22Rv1 (cell line): ENCODE results near the gene KCNQ1OT1.

ENCODE experiments used
- H3K27ac ChIP-seq: fragments of 450-650 bp; 2 replicates; pipeline ENCODE4 v1.5.1; 2017
- ZFX ChIP-seq: fragments of 450-650 bp; IDR thresholded peaks from 2 replicates; pipeline ENCODE4 v1.6.1; 2017; ENCODE audit warnings: antibody characterized with exemption, borderline replicate concordance
- TF ChIP-seq, protein P1 (sequence below): fragments of 450-650 bp; IDR thresholded peaks from 2 replicates; pipeline ENCODE4 v1.5.1; 2017; ENCODE audit warnings: mild to moderate bottlenecking

Gene KCNQ1OT1

DNA sequence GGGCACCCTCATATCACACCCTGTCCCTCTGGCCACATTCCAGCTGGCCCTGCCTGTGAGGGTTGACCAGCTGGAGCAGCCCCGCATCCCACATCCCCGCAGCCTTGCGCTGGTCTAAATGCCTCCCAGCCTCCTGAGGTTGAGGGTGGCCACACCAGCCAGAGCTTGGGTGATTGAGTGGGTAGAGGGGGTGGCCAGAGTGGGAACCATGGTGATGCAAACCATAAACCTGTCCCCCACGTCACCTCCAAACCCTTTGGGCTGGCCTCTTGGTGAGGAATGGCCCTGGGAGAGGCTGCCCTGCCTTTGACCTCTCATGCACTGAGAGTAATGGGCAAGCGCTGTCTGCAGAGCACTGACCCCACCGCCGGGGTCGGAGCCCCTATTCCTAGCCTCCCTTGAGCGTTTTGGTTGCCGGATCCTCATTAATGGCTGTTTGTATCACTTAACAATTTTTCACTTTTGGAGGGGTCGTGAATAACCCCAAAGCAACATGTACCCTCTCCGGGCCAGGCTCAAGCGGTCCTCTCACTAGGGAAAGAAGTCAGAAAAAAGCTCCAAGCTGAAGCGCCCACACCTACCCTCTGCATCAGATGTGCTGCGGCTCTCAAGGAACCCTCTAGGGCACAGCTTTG, 16.0 kb upstream of the KCNQ1OT1 start:
- no peak overlapping the region for H3K27ac ChIP-seq
- no peak for TF ChIP-seq ZFX
- TF ChIP-seq, protein P1, sequence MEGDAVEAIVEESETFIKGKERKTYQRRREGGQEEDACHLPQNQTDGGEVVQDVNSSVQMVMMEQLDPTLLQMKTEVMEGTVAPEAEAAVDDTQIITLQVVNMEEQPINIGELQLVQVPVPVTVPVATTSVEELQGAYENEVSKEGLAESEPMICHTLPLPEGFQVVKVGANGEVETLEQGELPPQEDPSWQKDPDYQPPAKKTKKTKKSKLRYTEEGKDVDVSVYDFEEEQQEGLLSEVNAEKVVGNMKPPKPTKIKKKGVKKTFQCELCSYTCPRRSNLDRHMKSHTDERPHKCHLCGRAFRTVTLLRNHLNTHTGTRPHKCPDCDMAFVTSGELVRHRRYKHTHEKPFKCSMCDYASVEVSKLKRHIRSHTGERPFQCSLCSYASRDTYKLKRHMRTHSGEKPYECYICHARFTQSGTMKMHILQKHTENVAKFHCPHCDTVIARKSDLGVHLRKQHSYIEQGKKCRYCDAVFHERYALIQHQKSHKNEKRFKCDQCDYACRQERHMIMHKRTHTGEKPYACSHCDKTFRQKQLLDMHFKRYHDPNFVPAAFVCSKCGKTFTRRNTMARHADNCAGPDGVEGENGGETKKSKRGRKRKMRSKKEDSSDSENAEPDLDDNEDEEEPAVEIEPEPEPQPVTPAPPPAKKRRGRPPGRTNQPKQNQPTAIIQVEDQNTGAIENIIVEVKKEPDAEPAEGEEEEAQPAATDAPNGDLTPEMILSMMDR = no peak

DNA sequence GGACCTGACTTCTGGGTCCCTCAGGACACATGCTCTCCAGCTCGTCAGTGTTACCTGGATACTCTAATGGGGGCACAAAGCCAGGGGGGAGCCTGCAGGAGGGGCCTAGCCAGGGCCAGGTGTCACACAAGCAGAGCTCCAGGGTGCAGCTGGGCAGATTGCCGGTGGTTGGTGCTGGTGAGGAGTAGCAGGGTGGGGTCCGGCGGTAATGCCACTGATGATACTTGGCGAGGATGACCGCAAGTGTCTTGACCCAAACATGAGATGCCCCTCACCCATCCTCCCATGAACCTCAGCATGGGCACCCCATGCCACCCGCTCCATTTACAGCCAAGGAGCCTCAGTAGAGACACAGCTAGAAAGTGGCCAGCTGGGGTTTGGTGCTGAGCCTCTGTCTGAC, 15.1 kb upstream of the KCNQ1OT1 start:
- no peak for TF ChIP-seq ZFX
- TF ChIP-seq, protein P1 = no peak
- H3K27ac ChIP-seq = no peak overlapping the region

DNA sequence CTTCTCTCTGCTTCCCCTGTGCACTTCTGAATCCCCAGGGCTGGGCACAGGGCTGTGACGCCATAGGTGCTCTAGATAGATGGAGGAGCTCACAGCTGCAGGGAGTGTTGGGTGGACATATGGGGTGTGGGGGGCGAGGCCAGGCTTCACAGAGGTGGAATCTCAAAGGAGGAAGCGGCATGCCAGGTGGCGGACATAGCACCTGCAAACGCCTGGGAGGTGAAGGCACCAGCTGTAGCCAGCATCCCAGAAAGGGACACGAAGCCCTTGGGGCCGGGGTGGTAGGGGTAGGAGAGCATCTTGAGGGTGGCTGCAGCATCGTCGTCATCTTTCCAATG, 14.6 kb upstream of the KCNQ1OT1 start:
- H3K27ac ChIP-seq = no peak overlapping the region
- TF ChIP-seq ZFX = no peak
- TF ChIP-seq, protein P1 = no peak

DNA sequence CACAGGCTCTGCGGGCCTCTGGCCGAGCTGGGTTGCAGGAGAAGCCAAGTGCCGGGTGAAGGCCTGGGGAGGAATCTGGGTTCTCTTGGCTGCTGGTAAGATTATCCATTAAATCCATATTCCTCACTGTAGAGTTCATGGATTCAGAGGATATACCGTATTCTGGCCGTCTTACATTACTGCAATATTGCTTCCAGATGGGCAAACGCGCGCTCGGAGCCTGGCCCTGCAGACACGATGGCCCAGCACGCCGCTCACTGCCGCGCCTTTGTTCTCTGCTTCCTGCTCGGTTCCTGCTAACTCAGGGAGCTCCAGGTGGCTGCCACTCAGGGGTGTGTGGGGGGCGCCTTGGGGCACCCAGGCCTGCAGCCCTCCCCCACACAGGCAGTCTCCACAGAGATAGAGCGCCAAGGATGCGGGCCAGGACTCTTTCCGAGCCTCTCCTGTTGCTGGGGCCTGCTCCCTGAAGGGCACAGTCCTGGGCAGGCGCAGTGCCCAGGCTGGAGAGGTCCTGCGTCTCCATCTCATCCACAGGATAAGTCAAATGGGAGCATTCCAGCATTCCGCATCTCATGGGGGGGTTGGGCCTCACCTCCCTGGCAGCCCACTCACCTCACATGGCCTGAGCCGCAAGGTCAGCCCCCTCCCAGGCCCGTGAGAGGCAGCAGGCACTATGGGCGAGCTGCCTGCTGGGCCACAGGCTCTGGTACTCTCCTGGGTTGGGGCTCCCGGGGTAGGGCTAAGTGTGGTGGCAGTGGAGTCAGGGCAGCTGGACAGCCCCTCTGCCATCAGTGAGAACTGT, 14.1 kb upstream of the KCNQ1OT1 start:
- H3K27ac ChIP-seq = no peak overlapping the region
- TF ChIP-seq ZFX = no peak
- TF ChIP-seq, protein P1 = no peak

DNA sequence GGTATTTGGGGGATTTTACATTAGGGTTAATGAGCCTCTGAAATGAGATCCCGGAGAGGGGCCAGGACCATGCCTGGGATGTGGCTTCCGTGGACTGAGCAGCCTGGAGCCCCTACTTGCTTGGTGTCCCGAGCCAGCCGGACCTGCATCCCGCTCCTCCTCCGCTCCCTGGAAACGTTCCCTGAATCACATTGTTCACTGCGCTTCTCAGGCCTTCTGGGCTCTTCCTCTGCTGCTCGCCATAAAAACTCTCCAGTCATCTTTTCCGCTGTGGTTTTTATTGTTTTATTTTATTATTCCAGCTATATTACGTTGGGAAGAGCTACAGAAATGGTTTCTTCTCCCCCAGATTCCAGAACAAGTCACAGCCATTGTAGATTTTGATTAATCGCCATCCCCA, 13.3 kb upstream of the KCNQ1OT1 start:
- TF ChIP-seq ZFX = no peak
- TF ChIP-seq, protein P1 = no peak
- no peak overlapping the region for H3K27ac ChIP-seq

DNA sequence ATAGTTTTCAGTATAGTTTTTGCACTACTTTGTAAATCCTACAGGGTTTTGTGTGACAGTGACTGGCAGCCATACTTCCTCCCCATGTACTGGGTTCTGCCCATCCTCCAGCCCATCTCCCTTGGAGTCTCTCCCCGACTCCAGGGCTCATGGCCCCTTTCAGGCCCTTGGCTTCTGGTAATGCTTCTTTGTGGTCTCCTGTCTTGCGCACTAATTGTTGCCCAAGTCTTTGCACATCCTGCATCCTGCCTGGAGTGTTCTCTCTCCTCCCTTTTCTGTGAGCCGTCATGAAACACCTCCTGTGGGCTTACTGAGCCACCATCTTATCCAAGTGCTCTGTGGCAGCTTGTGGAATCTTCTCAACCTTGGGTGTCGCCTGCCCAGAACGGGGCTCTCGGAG, 11.4 kb upstream of the KCNQ1OT1 start:
- H3K27ac ChIP-seq = no peak overlapping the region
- no peak for TF ChIP-seq ZFX
- TF ChIP-seq, protein P1 = no peak

DNA sequence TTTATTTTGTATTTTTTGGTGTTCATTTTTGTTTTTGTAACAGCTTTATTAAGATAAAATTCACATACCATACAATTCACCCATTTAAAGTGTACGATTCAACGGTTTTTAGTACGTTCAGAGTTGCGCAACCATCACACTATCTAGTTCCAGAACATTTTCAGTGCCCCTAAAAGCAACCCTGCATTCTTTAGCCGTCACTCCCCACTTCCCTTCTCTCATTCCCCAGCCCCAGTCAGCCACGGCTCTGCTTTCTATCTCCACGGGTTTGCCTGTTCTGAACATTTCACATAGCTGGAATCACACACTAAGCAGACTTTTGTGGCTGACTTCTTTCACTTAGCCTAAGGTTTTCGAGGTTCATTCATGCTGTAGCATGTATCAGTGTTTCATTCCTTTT, 9.6 kb upstream of the KCNQ1OT1 start:
- H3K27ac ChIP-seq = no peak overlapping the region
- TF ChIP-seq, protein P1 = no peak
